Activated CD8-positive, alpha-beta memory T cell treated with anti-CD3 and anti-CD28 coated beads, Interleukin-2, amount 50 U/mL, for 4 hours (primary cell): ENCODE data around the gene TSPAN10.

ENCODE experiments used
- DNase-seq: peaks from one replicate; pipeline ENCODE4 v3.0.0-alpha.2; 2020

Gene TSPAN10

GRCh38 chr17:81635973-81636504, 957 bp upstream of the TSPAN10 start:
- DNase-seq = no peak

- no peak for DNase-seq
Measured at GRCh38 chr17:81638683-81639082, 1.7 kb downstream of the TSPAN10 start.

GRCh38 chr17:81640011-81640410, 3.0 kb downstream of the TSPAN10 start:
- no peak for DNase-seq

GRCh38 chr17:81641825-81642489, 5.0 kb downstream of the TSPAN10 start:
- DNase-seq = no peak

GRCh38 chr17:81644496-81644895, 7.5 kb downstream of the TSPAN10 start:
- DNase-seq = no peak

- no peak for DNase-seq
Measured at GRCh38 chr17:81644976-81645952, 8.3 kb downstream of the TSPAN10 start.

GRCh38 chr17:81646869-81647600, 10.0 kb downstream of the TSPAN10 start:
- no peak for DNase-seq

GRCh38 chr17:81647640-81648012, 10.6 kb downstream of the TSPAN10 start:
- no peak for DNase-seq

GRCh38 chr17:81648013-81648706, 11.2 kb downstream of the TSPAN10 start:
- DNase-seq = no peak

GRCh38 chr17:81648707-81649085, 11.7 kb downstream of the TSPAN10 start:
- DNase-seq = no peak

- DNase-seq = no peak
Measured at GRCh38 chr17:81650951-81651350, 14.0 kb downstream of the TSPAN10 start.

- no peak for DNase-seq
Measured at GRCh38 chr17:81651692-81652091, 14.7 kb downstream of the TSPAN10 start.

GRCh38 chr17:81652906-81653771, 16.1 kb downstream of the TSPAN10 start:
- DNase-seq = no peak

GRCh38 chr17:81655378-81656117, 18.6 kb downstream of the TSPAN10 start:
- DNase-seq = no peak

- DNase-seq = no peak
Measured at GRCh38 chr17:81656118-81656743, 19.2 kb downstream of the TSPAN10 start, which contains the start of gene PDE6G. Gene PDE6G (minus strand): TSS chr17:81656542. CDS start chr17:81653305, 3,237 bp downstream.

- DNase-seq = no peak
Measured at GRCh38 chr17:81656835-81657234, 19.8 kb downstream of the TSPAN10 start.

GRCh38 chr17:81659038-81659437, 22.0 kb downstream of the TSPAN10 start:
- no peak for DNase-seq

GRCh38 chr17:81660441-81660840, 23.4 kb downstream of the TSPAN10 start:
- no peak for DNase-seq

GRCh38 chr17:81662002-81662401, 25.0 kb downstream of the TSPAN10 start:
- DNase-seq = no peak

GRCh38 chr17:81664051-81664470, 27.1 kb downstream of the TSPAN10 start:
- DNase-seq = no peak
